HepG2 (cell line): ENCODE data around the gene TCOF1. TPM values are rescaled to one million over a fixed set of nuclear protein-coding genes. Genes with fewer than 3 reads are reported as not detected.

ENCODE experiments used
- ESRRA ChIP-seq: sonication (generic); formaldehyde crosslinking; IDR thresholded peaks from 2 replicates; pipeline ENCODE4 v1.5.1; 2020; ENCODE audit warnings: mild to moderate bottlenecking, low read depth, missing genetic modification reagents
- GPN1 ChIP-seq: sonication (generic); formaldehyde crosslinking; IDR thresholded peaks from 2 replicates; pipeline ENCODE4 v1.5.1; 2020; ENCODE audit warnings: missing genetic modification reagents, borderline replicate concordance
- HDAC1 ChIP-seq: sonication (generic); formaldehyde crosslinking; IDR thresholded peaks from 2 replicates; pipeline ENCODE4 v1.5.1; 2020; ENCODE audit warnings: mild to moderate bottlenecking, missing genetic modification reagents
- KAT7 ChIP-seq: IDR thresholded peaks from 2 replicates; pipeline ENCODE4 v1.6.1; 2018; ENCODE audit warnings: borderline replicate concordance, missing compliant biosample characterization
- NKX3-1 ChIP-seq: sonication (generic); formaldehyde crosslinking; IDR thresholded peaks from 2 replicates; pipeline ENCODE4 v1.5.0; 2020; ENCODE audit warnings: missing genetic modification reagents
- NR2F1 ChIP-seq, 2 experiments: fragments of 450-650 bp in 1 of 2; formaldehyde crosslinking in 1 of 2; IDR thresholded peaks; 2 replicates each; pipeline versions ENCODE4 v1.5.0 to v1.6.1; 2016 to 2020; ENCODE audit warnings: mild to moderate bottlenecking in 1 of 2, missing compliant biosample characterization in 1 of 2, missing genetic modification reagents in 1 of 2, moderate library complexity in 1 of 2
- PRDM10 ChIP-seq: sonication (generic); formaldehyde crosslinking; IDR thresholded peaks from 2 replicates; pipeline ENCODE4 v1.4.0; 2020; ENCODE audit warnings: low read depth, missing genetic modification reagents
- SIX4 ChIP-seq: sonication (generic); formaldehyde crosslinking; IDR thresholded peaks from 2 replicates; pipeline ENCODE4 v1.4.0; 2020; ENCODE audit warnings: missing genetic modification reagents
- SMARCC2 ChIP-seq: fragments of 450-650 bp; IDR thresholded peaks from 2 replicates; pipeline ENCODE4 v1.6.1; 2017; ENCODE audit warnings: antibody characterized with exemption, mild to moderate bottlenecking
- TFDP1 ChIP-seq: IDR thresholded peaks from 2 replicates; pipeline ENCODE4 v1.6.1; 2016; ENCODE audit warnings: missing compliant biosample characterization, missing genetic modification reagents, borderline replicate concordance
- ZBTB20 ChIP-seq: sonication (generic); formaldehyde crosslinking; IDR thresholded peaks from 2 replicates; pipeline ENCODE4 v1.8.1; 2023; ENCODE audit warnings: missing genetic modification reagents, low read depth, mild to moderate bottlenecking, borderline replicate concordance
- ZBTB42 ChIP-seq: sonication (generic); formaldehyde crosslinking; IDR thresholded peaks from 2 replicates; pipeline ENCODE4 v1.5.0; 2020; ENCODE audit warnings: mild to moderate bottlenecking, missing genetic modification reagents
- ZMAT3 ChIP-seq: sonication (generic); formaldehyde crosslinking; conservative IDR thresholded peaks from 2 replicates; pipeline ENCODE4 v1.7.0; 2021; ENCODE audit warnings: missing genetic modification reagents
- ZNF34 ChIP-seq: sonication (generic); formaldehyde crosslinking; IDR thresholded peaks from 2 replicates; pipeline ENCODE4 v1.4.0; 2020; ENCODE audit warnings: mild to moderate bottlenecking, missing genetic modification reagents, borderline replicate concordance
- ZNF704 ChIP-seq: sonication (generic); formaldehyde crosslinking; IDR thresholded peaks from 2 replicates; pipeline ENCODE4 v1.8.1; 2023; ENCODE audit warnings: mild to moderate bottlenecking, inconsistent platforms, moderate library complexity, missing genetic modification reagents, borderline replicate concordance
- ZNF841 ChIP-seq: sonication (generic); formaldehyde crosslinking; IDR thresholded peaks from 2 replicates; pipeline ENCODE4 v1.8.1; 2023; ENCODE audit warnings: missing genetic modification reagents, borderline replicate concordance
- ZNF878 ChIP-seq: sonication (generic); formaldehyde crosslinking; IDR thresholded peaks from 2 replicates; pipeline ENCODE4 v1.8.1; 2023; ENCODE audit warnings: mild to moderate bottlenecking, missing genetic modification reagents, moderate library complexity
- ZSCAN21 ChIP-seq: sonication (generic); formaldehyde crosslinking; IDR thresholded peaks from 2 replicates; pipeline ENCODE4 v1.8.0; 2022; ENCODE audit warnings: mild to moderate bottlenecking, missing genetic modification reagents, moderate library complexity, borderline replicate concordance
- ZSCAN9 ChIP-seq: IDR thresholded peaks from 2 replicates; pipeline ENCODE4 v1.6.1; 2016; ENCODE audit warnings: borderline replicate concordance
- ZXDC ChIP-seq: sonication (generic); formaldehyde crosslinking; IDR thresholded peaks from 2 replicates; pipeline ENCODE4 v1.5.0; 2020; ENCODE audit warnings: mild to moderate bottlenecking, missing genetic modification reagents
- polyA plus RNA-seq, 8 experiments: library from polyadenylated mRNA; depleted of rRNA in 3 of 8; stranded (reverse) in 7 of 8; unstranded in 1 of 8; fragments of >200 nt; fragmentation: Illumina TruSeq in 4 of 8; extraction: Trizol in 4 of 8; gene quantifications; 2 replicates each; pipeline versions ENCODE4 v1.2.1 to v1.2.3, GENCODE V29; 2011 to 2016; ENCODE audit warnings: low read depth in 4 of 8, missing spikeins in 1 of 8, mixed read lengths in 1 of 8; ENCODE audit not compliant: insufficient read depth in 1 of 8
- total RNA-seq, 5 experiments: library from RNA; depleted of rRNA; stranded (reverse); fragments of >200 nt; fragmentation: Illumina TruSeq; extraction: Trizol; gene quantifications; 2 replicates each; pipeline ENCODE4 v1.2.3, GENCODE V29; 2016; ENCODE audit warnings: low read depth in 1 of 5

Gene TCOF1
- total and polyA plus RNA-seq, 2 of the 13 experiments (the other 11 are each of a cell fraction or from before 2014, with no cell fraction given): 10.1 to 41.6 TPM

GRCh38 chr5:150350524-150351344 lies 6.8 kb upstream of the TCOF1 start (continued):
- TF ChIP-seq ZXDC (CRISPR knock-in tag): no peak
- TF ChIP-seq HDAC1 (CRISPR knock-in tag): peak; percentile 79
- no peak; the same call in 1 of the 2 replicates for TF ChIP-seq ZSCAN21 (CRISPR knock-in tag)
- TF ChIP-seq GPN1: no peak
- peak; percentile 98 for TF ChIP-seq ESRRA (CRISPR knock-in tag)
- TF ChIP-seq ZNF704 (CRISPR knock-in tag): peak; percentile 40; the same call in 1 of the 2 replicates
- TF ChIP-seq NR2F1 (CRISPR knock-in tag; IDR thresholded peaks at IDR 0.05): peak; percentile 99 to 100
- no peak for TF ChIP-seq ZBTB42
- TF ChIP-seq KAT7 (CRISPR knock-in tag): peak; percentile 79; the same call in 1 of the 2 replicates
- peak; percentile 55; the same call in 1 of the 2 replicates for TF ChIP-seq ZNF34 (CRISPR knock-in tag)
- TF ChIP-seq NKX3-1 (CRISPR knock-in tag): no peak
- no peak for TF ChIP-seq TFDP1 (CRISPR knock-in tag)
- TF ChIP-seq ZNF878 (CRISPR knock-in tag): 0 out of 2 replicates have a peak, but pooled peaks have one; percentile 26
- peak; percentile 37; the same call in 1 of the 2 replicates for TF ChIP-seq ZBTB20 (CRISPR knock-in tag)
- 0 out of 2 replicates have a peak, but pooled peaks have one; percentile 30 for TF ChIP-seq PRDM10 (CRISPR knock-in tag)
- TF ChIP-seq SMARCC2: no peak
- TF ChIP-seq ZMAT3 (CRISPR knock-in tag): no peak; the same call in 1 of the 2 replicates
- TF ChIP-seq SIX4 (CRISPR knock-in tag): peak; percentile 95
- TF ChIP-seq ZSCAN9 (CRISPR knock-in tag): peak; percentile 75; the same call in 1 of the 2 replicates
- no peak for TF ChIP-seq ZNF841
